ENCODE data around the gene STK24. TPM values are rescaled to one million over a fixed set of nuclear protein-coding genes. Genes with fewer than 3 reads are reported as not detected.

The STK24 gene
- total RNA-seq, 4 donors from 2014 or later = 55.3 to 96.3 (median 83.9) TPM

- no peak for TF ChIP-seq CTCF (IDR thresholded peaks at IDR 0.05)
- no peak for DNase-seq (ENCODE audit: low spot score)
- ATAC-seq (ENCODE audit: low FRiP score) = no peak
Observed at GRCh38 chr13:98500963-98501421, 75.9 kb downstream of the STK24 start.

- DNase-seq (ENCODE audit: low spot score) = no peak
Observed at GRCh38 chr13:98496966-98497365, 79.9 kb downstream of the STK24 start.

GRCh38 chr13:98496479-98496791 lies 80.5 kb downstream of the STK24 start:
- ATAC-seq (ENCODE audit: low FRiP score) (no peak), DNase-seq (ENCODE audit: low spot score) (no peak)
- TF ChIP-seq CTCF (IDR thresholded peaks at IDR 0.05) = no peak

More at GRCh38 chr13:98496966-98497365, 79.9 kb downstream of the STK24 start:
- no peak for ATAC-seq (ENCODE audit: low FRiP score)
- no peak for TF ChIP-seq CTCF (IDR thresholded peaks at IDR 0.05)

GRCh38 chr13:98495627-98496478 lies 81.1 kb downstream of the STK24 start:
- no peak for TF ChIP-seq CTCF (IDR thresholded peaks at IDR 0.05)

GRCh38 chr13:98494769-98495168 lies 82.1 kb downstream of the STK24 start:
- no peak for TF ChIP-seq CTCF (IDR thresholded peaks at IDR 0.05)
- ATAC-seq (ENCODE audit: low FRiP score) (no peak), DNase-seq (ENCODE audit: low spot score) (no peak)

More at GRCh38 chr13:98495627-98496478, 81.1 kb downstream of the STK24 start:
- DNase-seq (ENCODE audit: low spot score) (no peak), ATAC-seq (ENCODE audit: low FRiP score) (peak; percentile 51)

- no peak for TF ChIP-seq CTCF (IDR thresholded peaks at IDR 0.05)
- ATAC-seq (ENCODE audit: low FRiP score) (no peak), DNase-seq (ENCODE audit: low spot score) (no peak)
Observed at GRCh38 chr13:98493042-98493712, 83.7 kb downstream of the STK24 start.
